Small intestine (tissue), 7 donors: ENCODE measurements around the gene HSPG2. TPM values are rescaled to one million over a fixed set of nuclear protein-coding genes. Genes with fewer than 3 reads are reported as not detected.

ENCODE experiments used
- DNase-seq, 2 donors: peaks; one replicate each; pipeline versions ENCODE4 v3.0.0 to v3.0.0-alpha.2; 2013
- FAIRE-seq: peaks from 2 replicates; lab custom pipeline; 2012; peaks lifted over from hg19 to GRCh38; lab: Jason Lieb, UNC
- H3K27ac ChIP-seq, 3 donors: one replicate each; pipeline ENCODE4 v1.5.1; 2013; ENCODE audit warnings: low read length in 2 of 3, mild to moderate bottlenecking in 2 of 3, control low read depth in 1 of 3, inconsistent platforms in 1 of 3, low read depth in 1 of 3, moderate library complexity in 1 of 3
- H3K27me3 ChIP-seq, 3 donors: one replicate each; pipeline ENCODE4 v1.6.1; 2013; ENCODE audit warnings: low read length in 3 of 3, inconsistent platforms in 1 of 3; ENCODE audit not compliant: control insufficient read depth in 3 of 3, insufficient read depth in 3 of 3
- H3K36me3 ChIP-seq, 3 donors: one replicate each; pipeline ENCODE4 v1.6.1; 2013; ENCODE audit warnings: low read length in 3 of 3, inconsistent platforms in 1 of 3, low read depth in 1 of 3, mild to moderate bottlenecking in 1 of 3, moderate library complexity in 1 of 3; ENCODE audit not compliant: control insufficient read depth in 3 of 3, insufficient read depth in 2 of 3
- H3K4me1 ChIP-seq, 3 donors: one replicate each; pipeline ENCODE4 v1.6.1; 2013; ENCODE audit warnings: low read length in 2 of 3, inconsistent platforms in 1 of 3, low read depth in 1 of 3, mild to moderate bottlenecking in 1 of 3, moderate library complexity in 1 of 3; ENCODE audit not compliant: control insufficient read depth in 3 of 3, insufficient read depth in 2 of 3
- H3K4me3 ChIP-seq, 3 donors: one replicate each; pipeline ENCODE4 v1.5.1; 2013; ENCODE audit warnings: low read length in 3 of 3, control low read depth in 1 of 3, inconsistent platforms in 1 of 3, low read depth in 1 of 3, mild to moderate bottlenecking in 1 of 3, moderate library complexity in 1 of 3
- H3K9me3 ChIP-seq, 2 donors: one replicate each; pipeline ENCODE4 v1.6.1; 2013; ENCODE audit warnings: low read depth in 1 of 2, low read length in 1 of 2; ENCODE audit not compliant: control insufficient read depth in 2 of 2, insufficient read depth in 1 of 2
- WGBS, 3 donors: extraction: QIAGEN DNeasy Blood & Tissue Kit; methylation state at CpG; one replicate each; pipeline ENCODE4 v1.1.7; 2013; 5-methylcytosine and 5-hydroxymethylcytosine counted together
- polyA plus RNA-seq, 4 donors: library from polyadenylated mRNA; stranded (reverse) in 3 of 4; unstranded in 1 of 4; fragments of 200-250 nt in 3 of 4; fragments of 120-200 nt in 1 of 4; gene quantifications; one replicate each; pipeline versions ENCODE4 v1.2.1 to v1.2.3, GENCODE V29; 2013
- donor health status: healthy with polysubstance abuse.
- donor health status: control.
- donor health status: control.
- donor health status: Bipolar disorder and iron deficiency.
- donor health status: healthy.

The HSPG2 gene
- polyA plus RNA-seq, 4 donors = 3.6 to 82.3 (median 36.3) TPM

DNA sequence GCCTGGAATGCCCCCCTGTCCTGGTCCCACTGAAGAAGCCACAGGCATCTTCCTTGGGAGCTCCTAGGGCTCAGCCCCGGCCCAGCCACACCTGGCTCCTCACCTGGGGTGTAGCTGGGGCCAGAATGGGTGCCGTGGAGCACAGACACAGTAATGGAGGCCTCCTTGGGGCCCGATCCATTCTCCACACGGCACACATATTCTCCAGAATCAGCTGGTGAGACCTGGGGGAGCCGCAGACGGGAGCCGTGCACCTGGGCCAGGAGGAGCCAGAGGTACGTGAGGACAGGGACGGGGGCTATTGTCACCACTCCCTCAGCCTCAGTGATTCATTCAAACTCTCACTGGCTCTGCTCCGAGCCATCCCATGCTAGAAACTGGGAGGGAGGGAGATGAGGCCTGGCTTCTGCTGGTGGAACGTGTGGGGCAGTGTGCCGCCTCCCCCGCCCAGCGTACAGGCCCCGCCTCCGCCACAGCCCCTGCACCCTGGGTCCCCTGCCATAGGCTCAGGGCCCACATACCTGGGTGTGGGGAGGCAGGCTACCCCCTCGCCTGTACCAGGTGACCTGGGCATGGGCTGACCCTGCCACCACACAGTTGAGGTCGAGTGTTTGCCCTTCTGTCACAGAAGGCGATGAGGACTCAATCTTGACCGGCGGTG is 82.9 kb downstream of the HSPG2 start:
- Histone ChIP-seq H3K9me3 (no peaks in the 10 kb centered on the region), H3K36me3 (peaks cover 16 to 94% (median 19%) of the 10 kb centered on the region in 3 donors), H3K27me3 (no peaks in the 10 kb centered on the region), H3K27ac (no peak overlapping the region), H3K4me1 (no peaks in the 10 kb centered on the region), H3K4me3 (no peak overlapping the region)
- FAIRE-seq (no peak), DNase-seq (no peak)
- WGBS, 3 donors = 89 to 94% (median 92%) methylated on average over 19 to 21 of the region's 21 CpGs

DNA sequence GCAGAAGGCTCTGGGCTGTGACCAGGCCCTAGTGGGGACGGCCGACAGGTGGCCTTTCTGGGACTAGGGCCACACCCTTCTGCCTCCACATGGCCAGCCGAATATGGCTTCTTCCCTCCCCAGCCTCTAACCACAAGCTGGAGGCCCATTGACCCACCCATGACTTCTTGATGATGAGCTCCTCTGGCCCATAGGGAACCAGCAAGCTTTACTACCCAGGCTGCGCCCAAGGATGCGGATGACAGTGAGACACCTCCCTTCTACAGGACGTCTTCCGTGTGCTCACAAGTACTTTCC is 84.0 kb downstream of the HSPG2 start:
- Histone ChIP-seq H3K36me3 (peaks cover 16 to 94% (median 16%) of the 10 kb centered on the region in 3 donors), H3K4me1 (no peaks in the 10 kb centered on the region), H3K4me3 (no peak overlapping the region), H3K27ac (no peak overlapping the region), H3K9me3 (no peaks in the 10 kb centered on the region), H3K27me3 (no peaks in the 10 kb centered on the region)
- DNase-seq = no peak
- no peak for FAIRE-seq
- WGBS, 3 donors = 84 to 87% (median 87%) methylated on average over 7 of the region's 7 CpGs

DNA sequence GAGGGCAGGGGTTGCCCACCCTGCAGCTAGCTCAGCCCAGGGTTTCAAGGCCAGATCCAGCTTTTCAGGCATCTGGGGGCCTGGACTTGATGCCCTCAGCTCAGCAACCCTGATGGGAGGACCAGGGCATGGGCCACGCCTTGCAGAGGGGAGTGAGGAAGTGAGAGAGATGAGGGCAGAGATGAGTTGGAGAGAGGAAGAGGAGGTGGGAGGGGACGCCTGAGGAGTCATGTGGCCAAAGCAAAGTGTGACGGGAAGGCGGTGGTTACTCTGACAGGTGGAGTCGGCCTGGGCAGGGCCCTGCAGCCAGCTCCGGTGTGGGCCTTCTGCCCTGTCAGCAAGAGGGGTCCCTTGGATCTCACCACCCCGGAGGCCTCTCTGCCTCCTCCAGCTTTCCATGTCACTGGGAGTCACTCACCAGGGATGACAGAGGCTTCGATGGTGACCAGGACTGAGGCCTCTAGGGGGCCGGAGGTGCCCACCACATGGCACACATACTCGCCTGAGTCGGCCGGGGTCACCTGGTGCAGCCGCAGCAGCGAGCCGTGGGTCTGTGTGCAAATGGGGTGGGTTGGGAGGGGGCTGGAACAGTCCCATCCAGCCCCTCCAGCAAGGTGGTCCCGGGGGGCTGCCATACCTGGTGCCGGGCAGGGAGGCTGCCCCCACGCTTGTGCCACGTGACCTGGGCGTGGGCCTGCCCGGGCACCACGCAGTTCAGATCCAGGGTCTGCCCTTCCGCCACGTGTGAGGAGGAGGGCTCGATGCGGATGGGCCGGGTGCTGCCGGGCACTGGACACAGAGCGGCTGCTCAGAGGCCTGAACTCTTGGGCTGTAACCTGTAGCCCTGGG is 84.6 kb downstream of the HSPG2 start:
- no peak for FAIRE-seq
- no peak for DNase-seq
- Histone ChIP-seq H3K27me3 (no peaks in the 10 kb centered on the region), H3K4me3 (no peak overlapping the region), H3K4me1 (no peaks in the 10 kb centered on the region), H3K36me3 (peaks cover 14 to 94% (median 16%) of the 10 kb centered on the region in 3 donors), H3K27ac (no peak overlapping the region), H3K9me3 (no peaks in the 10 kb centered on the region)
- WGBS, 3 donors = 89 to 93% (median 90%) methylated on average over 23 to 29 of the region's 29 CpGs

DNA sequence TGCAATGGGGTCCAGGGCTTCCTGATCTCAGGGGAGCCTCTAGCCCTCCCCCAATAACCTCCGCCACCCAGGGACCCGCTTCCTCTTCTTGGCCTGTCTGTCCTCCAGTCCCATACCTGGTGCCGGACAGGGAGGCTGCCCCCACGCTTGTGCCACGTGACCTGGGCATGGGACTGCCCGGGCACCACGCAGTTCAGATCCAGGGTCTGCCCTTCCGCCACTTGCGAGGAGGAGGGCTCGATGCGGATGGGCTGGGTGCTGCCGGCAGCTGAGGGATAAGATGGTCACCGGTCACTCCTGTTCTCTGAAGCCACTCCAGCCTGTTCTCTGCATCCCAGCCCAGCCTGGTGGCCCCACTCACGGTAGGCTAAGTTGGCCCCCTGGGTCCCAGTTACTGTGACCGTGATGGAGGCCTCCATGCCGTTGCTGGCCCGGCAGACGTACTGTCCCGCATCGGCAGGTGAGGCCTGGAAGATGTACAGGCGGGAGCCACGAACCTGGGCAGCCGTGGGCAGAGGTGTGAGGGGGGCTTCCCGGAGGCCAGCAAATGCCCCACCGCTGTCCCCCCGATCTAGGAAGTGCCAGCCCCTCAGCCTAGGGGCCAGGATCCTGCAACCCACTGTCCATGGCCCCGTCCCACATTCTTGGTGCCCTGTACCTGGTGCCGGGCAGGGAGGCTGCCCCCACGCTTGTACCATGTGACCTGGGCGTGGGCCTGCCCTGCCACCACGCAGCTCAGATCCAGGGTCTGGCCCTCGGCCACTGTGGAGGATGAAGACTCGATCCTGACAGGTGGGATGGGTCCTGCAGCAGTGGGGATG is 85.5 kb downstream of the HSPG2 start:
- 91 to 94% (median 93%) methylated on average over 33 of the region's 33 CpGs for WGBS, 3 donors
- no peak for DNase-seq
- no peak overlapping the region for H3K27ac ChIP-seq

DNA sequence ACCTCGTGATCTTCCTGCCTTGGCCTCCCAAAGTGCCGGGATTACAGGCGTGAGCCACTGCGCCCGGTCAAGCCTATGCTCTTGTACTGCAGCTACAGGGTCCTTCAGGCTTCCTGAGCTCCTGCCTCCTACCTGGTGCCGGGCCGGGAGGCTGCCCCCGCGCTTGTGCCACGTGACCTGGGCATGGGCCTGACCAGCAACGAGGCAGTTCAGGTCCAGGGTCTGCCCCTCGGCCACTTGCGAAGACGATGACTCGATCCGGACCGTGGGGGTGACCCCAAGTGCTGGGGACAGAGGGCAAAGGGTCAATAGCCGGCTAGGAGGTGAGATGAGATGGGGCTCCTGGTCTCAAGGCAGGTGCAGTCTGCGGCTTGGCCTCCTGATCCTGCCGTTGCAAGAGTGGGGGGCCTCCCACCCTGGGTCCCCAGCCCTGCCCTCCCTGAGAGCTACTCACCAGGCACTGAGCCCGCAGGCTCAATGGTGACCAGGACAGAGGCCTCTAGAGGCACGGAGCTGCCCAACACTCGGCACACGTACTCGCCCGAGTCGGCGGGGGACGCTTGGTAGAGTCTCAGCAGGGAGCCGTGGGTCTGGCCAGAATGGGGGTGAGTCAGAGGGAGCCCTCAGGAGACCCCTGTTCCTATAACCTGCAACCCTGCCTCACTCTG is 87.1 kb downstream of the HSPG2 start:
- Histone ChIP-seq H3K9me3 (no peaks in the 10 kb centered on the region), H3K4me1 (no peaks in the 10 kb centered on the region), H3K27me3 (no peaks in the 10 kb centered on the region), H3K4me3 (no peak overlapping the region), H3K36me3 (peaks cover 12 to 92% (median 17%) of the 10 kb centered on the region in 3 donors), H3K27ac (no peak overlapping the region)
- 94 to 95% (median 94%) methylated on average over 26 to 30 of the region's 30 CpGs for WGBS, 3 donors
- DNase-seq = no peak
- no peak for FAIRE-seq

More for the DNA sequence above, 85.5 kb downstream of the HSPG2 start:
- no peak for FAIRE-seq
- Histone ChIP-seq H3K9me3 (no peaks in the 10 kb centered on the region), H3K36me3 (peaks cover 12 to 93% (median 14%) of the 10 kb centered on the region in 3 donors), H3K4me1 (no peaks in the 10 kb centered on the region), H3K4me3 (no peak overlapping the region), H3K27me3 (no peaks in the 10 kb centered on the region)

DNA sequence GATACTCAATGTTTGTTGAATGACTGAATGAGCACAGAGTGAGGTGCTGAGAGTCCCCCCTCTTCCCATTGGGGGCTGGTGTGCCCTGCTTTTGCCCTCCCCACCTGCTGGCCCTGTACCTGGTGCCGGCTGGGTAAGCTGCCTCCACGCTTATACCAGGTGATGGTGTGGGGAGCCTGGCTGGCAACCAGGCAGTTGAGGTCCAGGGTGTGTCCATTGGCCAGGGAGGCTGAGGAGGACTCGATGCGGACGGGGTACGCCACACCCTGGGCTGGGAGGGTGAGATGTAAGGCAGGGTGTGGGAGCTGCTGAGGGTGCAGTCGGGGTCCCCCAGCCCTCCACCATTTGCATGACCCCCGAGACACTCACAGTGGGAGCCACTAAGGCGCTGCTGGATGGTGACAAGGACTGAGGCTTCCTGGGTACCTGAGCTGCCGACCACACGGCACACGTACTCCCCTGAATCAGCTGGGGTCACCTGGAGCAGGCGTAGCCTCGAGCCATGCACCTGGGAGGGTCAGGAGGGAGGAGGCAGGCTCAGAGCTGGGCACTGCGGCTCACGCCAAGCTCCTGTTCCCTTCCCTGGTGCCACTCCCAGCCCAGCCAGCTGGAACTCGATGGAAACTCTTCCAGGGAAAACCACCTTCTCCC is 88.5 kb downstream of the HSPG2 start:
- no peak for FAIRE-seq
- no peak overlapping the region for H3K4me3 ChIP-seq
- no peak overlapping the region for H3K27ac ChIP-seq
- DNase-seq = no peak
- no peaks in the 10 kb centered on the region for H3K4me1 ChIP-seq
- H3K36me3 ChIP-seq = peaks cover 12 to 90% (median 14%) of the 10 kb centered on the region in 3 donors
- H3K27me3 ChIP-seq = no peaks in the 10 kb centered on the region
- H3K9me3 ChIP-seq = no peaks in the 10 kb centered on the region
- 86 to 92% (median 89%) methylated on average over 16 to 17 of the region's 17 CpGs for WGBS, 3 donors

DNA sequence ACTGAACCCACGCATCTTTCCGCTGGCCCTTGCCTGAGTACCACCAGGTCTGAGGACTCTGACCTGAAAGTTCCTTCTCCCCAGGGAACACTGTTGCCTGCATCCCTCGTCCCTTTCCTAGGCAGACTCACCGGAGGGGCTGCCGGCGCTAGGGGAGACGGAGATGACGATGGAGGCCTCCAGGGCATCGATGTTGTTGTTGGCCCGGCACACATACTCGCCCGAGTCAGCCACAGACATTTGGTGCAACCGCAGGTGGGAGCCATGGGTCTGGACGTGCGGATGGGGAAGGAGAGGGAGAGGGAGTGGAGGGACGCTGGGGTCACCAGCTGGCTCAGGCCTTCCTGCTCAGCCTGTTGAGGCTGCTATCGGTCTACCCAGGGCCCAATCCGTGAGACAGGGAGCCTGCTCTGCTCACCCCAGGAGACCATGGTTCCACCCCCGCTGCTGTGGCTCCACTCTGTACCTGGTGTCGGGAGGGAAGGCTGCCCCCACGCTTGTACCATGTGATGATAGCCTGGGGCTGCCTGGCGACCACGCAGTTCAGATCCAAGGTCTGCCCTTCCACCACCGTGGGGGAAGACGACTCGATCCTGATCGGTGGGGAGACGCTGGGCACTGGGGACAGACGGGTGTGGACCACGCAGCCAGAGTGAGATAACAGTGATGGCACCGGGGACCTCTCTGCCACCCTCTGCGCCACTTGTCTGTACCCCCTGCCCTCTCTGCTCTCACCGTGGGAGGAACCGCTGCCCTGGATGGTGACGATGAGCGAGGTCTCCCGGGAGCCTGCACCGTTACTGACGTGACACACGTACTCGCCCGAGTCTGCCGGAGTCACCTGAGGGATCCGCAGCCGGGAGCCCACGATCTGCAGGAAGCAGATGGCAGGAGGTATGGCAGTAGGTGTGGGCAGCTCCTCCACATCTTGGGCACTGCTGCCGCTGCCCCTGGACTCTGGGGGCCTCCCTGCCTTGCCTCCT is 89.6 kb downstream of the HSPG2 start:
- 93 to 94% (median 93%) methylated on average over 46 to 47 of the region's 47 CpGs for WGBS, 3 donors

More for the DNA sequence above, 89.6 kb downstream of the HSPG2 start:
- H3K4me3 ChIP-seq = no peak overlapping the region
- FAIRE-seq = no peak
- H3K27me3 ChIP-seq = no peaks in the 10 kb centered on the region
- no peaks in the 10 kb centered on the region for H3K9me3 ChIP-seq
- peaks cover 10 to 93% (median 13%) of the 10 kb centered on the region in 3 donors for H3K36me3 ChIP-seq
- H3K4me1 ChIP-seq = no peaks in the 10 kb centered on the region
- no peak for DNase-seq
- H3K27ac ChIP-seq = no peak overlapping the region
